GM18867 (cell line): ENCODE data around the gene LDAF1.
"Not testable (repeated sequence)": the region's sequence is repeated elsewhere in the genome, so short reads cannot be mapped to it uniquely, and the experiment has no call there.

Source experiments
- ATAC-seq: cut with Tn5 transposase; IDR thresholded peaks from one replicate; pipeline ENCODE4 v1.9.1; 2021; ENCODE audit warnings: mild to moderate bottlenecking, moderate library complexity; ENCODE audit not compliant: unreplicated experiment

LDAF1 gene

GRCh38 chr16:21161211-21161610, 2.7 kb downstream of the LDAF1 start:
- no peak for ATAC-seq

GRCh38 chr16:21162661-21163151, 4.2 kb downstream of the LDAF1 start:
- ATAC-seq: no peak

- no peak for ATAC-seq
Observed at GRCh38 chr16:21163576-21163975, 5.1 kb downstream of the LDAF1 start.

- ATAC-seq: no peak
Observed at GRCh38 chr16:21164521-21165168, 6.2 kb downstream of the LDAF1 start.

GRCh38 chr16:21166561-21166961, 8.1 kb downstream of the LDAF1 start:
- ATAC-seq: no peak

GRCh38 chr16:21167360-21167759, 8.9 kb downstream of the LDAF1 start:
- no peak for ATAC-seq

GRCh38 chr16:21167929-21168602, 9.6 kb downstream of the LDAF1 start:
- ATAC-seq: no peak

GRCh38 chr16:21169249-21169981, 10.9 kb downstream of the LDAF1 start:
- no peak for ATAC-seq

GRCh38 chr16:21170116-21170515, 11.6 kb downstream of the LDAF1 start:
- not testable (repeated sequence) for ATAC-seq

- ATAC-seq: no peak
Observed at GRCh38 chr16:21172650-21173049, 14.2 kb downstream of the LDAF1 start.

GRCh38 chr16:21175397-21175796, 16.9 kb downstream of the LDAF1 start:
- ATAC-seq: no peak

- no peak for ATAC-seq
Observed at GRCh38 chr16:21179126-21179982, 20.9 kb downstream of the LDAF1 start.

GRCh38 chr16:21179983-21180365, 21.5 kb downstream of the LDAF1 start:
- no peak for ATAC-seq

- no peak for ATAC-seq
Observed at GRCh38 chr16:21183995-21184394, 25.5 kb downstream of the LDAF1 start.

GRCh38 chr16:21184834-21185233, 26.4 kb downstream of the LDAF1 start:
- no peak for ATAC-seq

- no peak for ATAC-seq
Observed at GRCh38 chr16:21185659-21186325, 27.3 kb downstream of the LDAF1 start.

- ATAC-seq: no peak
Observed at GRCh38 chr16:21186326-21186691, 27.8 kb downstream of the LDAF1 start.

- ATAC-seq: no peak
Observed at GRCh38 chr16:21189311-21189710, 30.8 kb downstream of the LDAF1 start.

GRCh38 chr16:21190013-21190412, 31.5 kb downstream of the LDAF1 start:
- ATAC-seq: no peak

- no peak for ATAC-seq
Observed at GRCh38 chr16:21190599-21190998, 32.1 kb downstream of the LDAF1 start.
